Forelimb muscle (tissue), 1 donor: Measurements from ENCODE around the gene TAC1. TPM values are rescaled to one million over a fixed set of nuclear protein-coding genes. Genes with fewer than 3 reads are reported as not detected.
"Not testable (repeated sequence)": the region's sequence is repeated elsewhere in the genome, so short reads cannot be mapped to it uniquely, and the experiment has no call there.

Experiments used
- DNase-seq: peaks from one replicate; pipeline ENCODE4 v3.0.0-alpha.2; 2013; ENCODE audit warnings: low read depth
- polyA plus RNA-seq: library from polyadenylated mRNA; unstranded; fragments of 120-200 nt; gene quantifications from one replicate; pipeline ENCODE4 v1.2.1, GENCODE V29; 2013; ENCODE audit not compliant: insufficient read length

Gene TAC1, protein sequence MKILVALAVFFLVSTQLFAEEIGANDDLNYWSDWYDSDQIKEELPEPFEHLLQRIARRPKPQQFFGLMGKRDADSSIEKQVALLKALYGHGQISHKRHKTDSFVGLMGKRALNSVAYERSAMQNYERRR
- polyA plus RNA-seq = 1.1 TPM

DNA sequence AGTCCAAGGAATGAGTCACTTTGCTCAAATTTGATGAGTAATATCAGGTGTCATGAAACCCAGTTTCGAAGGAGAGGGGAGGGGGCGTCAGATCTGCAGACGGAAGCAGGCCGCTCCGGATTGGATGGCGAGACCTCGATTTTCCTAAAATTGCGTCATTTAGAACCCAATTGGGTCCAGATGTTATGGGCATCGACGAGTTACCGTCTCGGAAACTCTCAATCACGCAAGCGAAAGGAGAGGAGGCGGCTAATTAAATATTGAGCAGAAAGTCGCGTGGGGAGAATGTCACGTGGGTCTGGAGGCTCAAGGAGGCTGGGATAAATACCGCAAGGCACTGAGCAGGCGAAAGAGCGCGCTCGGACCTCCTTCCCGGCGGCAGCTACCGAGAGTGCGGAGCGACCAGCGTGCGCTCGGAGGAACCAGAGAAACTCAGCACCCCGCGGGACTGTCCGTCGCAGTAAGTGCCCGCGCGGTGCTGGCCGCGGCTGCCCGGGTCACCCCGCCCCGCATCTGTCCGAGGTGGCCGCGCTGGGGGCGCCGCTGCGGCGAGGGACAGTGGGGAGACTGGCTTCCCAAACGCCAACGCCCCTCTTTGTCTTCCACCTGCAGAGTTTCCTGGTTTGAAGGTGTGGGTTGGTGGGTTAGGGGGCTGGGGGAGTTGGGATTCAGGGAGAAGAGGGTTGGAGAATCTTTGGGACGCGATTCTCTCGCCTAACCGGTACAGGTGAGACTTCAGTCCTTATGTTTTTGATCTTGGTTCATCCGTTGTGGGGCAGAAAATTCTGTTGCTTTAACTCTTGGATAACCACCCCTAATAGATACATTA is at the start of gene TAC1:
Gene TAC1, plus strand, starts transcription at position 351 of the 829 bp plus-strand sequence. CDS start 527 bp downstream, outside the sequence.
- DNase-seq = no peak

DNA sequence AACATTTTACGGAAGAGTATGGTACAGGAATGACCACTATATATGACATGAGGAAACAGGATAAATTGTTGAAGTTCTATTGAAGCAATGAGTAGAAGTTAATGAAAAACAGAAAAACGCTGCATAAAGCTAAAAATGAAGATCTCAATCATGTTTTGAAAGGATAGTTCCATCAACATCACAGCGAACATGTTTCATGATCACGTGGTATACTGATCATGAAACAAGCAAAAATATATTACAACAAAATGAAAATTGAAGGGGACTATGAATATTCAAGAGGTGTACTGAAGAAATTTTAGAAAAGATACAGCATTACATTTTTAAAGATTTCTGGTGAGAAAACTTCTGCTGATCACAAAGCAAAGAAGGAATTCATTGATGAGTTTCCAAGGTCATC is 45.9 kb upstream of the TAC1 start:
- DNase-seq = no peak

DNA sequence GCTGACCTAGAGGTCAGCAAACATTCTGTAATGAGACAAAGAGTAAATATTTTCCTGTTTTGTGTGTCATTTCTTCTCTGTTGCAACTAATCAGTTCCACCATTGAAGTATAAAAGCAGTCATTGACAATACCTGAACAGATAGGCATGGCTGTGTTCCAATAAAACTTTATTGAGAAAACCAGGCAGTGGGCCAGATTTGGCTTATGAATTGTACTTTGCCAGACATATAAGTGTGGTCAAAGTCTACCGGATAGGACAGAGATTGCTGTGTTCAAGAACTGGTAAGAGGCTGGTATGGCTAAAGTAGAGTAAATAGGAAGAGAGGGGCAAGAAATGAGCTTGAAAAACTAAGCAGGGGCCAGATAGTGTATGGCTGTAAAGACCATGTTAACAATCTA is 38.3 kb upstream of the TAC1 start:
- DNase-seq = no peak

DNA sequence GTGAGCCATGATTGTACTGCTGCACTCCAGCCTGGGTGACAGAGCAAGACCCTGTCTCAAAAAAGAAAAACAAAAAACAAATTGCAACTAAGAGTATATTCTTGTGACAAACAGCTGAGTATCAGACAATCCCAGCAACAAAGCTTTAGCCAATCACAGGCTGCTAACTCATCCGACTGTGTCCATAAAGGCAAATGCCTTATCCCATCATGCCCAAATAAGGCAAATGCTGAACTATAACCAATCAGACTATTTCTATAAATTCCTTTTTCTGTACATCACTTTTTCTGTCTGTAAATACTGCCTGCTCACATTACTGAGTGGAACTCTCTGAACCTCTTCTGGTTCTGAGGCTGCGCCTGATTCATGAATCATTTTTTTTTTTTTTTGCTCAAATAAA is 37.5 kb upstream of the TAC1 start:
- DNase-seq = no peak

DNA sequence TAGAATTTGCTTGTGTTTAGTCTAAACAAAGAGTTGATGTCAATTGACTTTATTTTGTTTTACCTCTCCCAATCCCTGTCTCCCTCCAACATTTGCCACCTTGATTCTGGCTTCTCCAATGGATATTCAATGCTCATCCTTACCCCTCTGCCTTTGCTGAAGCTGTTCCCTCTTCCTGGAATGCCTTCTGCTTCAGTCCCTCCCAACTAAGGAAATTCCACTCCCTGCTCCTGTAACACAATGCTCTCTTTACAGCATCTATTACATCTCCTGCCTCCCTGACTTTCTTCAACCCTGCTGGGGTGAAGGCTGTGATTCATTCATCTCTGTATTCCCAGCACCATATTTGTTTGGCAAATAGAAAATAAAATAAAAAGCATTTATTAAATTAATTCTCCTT is 34.5 kb upstream of the TAC1 start:
- no peak for DNase-seq

DNA sequence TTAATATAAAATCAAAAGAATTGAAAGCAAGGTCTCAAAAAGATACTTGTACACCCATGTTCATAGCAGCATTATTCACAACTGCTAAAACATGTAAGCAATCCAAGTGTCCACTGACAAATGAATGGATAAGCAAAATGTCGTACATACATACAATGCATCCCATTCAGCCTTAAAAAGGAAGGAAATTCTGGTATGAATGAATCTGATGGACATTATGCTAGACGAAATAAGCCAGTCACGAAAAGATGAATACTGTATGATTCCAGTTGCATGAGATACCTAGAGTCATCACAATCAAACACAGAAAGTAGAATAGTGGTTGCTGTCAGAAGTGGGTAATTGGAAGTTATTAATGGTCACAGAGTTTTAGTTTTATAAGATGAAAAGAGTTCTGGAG is 9.5 kb upstream of the TAC1 start:
- no peak for DNase-seq

DNA sequence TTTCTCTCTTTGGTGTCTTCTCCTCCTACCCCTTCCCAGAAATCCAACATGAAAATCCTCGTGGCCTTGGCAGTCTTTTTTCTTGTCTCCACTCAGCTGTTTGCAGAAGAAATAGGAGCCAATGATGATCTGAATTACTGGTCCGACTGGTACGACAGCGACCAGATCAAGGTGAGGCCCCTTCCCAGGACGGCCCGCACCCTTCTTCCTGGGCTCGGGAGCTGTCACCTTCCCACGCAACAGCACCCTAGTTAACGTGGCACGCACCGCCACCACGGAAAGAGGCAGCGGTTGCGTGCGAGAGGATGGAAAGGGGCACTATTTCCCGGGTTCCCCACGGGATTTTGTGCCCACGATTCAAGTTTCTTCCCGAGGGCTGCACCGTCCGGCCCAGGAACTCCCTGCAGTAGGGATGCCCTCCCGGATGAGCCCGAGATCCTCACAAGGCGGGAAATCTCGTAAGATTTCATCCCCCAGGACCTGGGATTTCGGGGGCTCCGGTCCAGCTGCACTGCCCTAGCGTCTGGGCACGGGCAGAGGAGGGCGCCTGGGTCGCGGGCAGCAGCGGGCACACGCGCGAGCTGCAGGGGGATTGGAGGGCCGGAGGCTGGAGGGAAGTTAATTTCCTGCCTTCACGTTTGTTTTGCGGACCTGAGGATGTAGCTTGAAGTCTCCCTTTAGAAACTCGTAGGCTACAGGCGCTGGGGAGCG is 834 bp downstream of the TAC1 start:
- DNase-seq = no peak

DNA sequence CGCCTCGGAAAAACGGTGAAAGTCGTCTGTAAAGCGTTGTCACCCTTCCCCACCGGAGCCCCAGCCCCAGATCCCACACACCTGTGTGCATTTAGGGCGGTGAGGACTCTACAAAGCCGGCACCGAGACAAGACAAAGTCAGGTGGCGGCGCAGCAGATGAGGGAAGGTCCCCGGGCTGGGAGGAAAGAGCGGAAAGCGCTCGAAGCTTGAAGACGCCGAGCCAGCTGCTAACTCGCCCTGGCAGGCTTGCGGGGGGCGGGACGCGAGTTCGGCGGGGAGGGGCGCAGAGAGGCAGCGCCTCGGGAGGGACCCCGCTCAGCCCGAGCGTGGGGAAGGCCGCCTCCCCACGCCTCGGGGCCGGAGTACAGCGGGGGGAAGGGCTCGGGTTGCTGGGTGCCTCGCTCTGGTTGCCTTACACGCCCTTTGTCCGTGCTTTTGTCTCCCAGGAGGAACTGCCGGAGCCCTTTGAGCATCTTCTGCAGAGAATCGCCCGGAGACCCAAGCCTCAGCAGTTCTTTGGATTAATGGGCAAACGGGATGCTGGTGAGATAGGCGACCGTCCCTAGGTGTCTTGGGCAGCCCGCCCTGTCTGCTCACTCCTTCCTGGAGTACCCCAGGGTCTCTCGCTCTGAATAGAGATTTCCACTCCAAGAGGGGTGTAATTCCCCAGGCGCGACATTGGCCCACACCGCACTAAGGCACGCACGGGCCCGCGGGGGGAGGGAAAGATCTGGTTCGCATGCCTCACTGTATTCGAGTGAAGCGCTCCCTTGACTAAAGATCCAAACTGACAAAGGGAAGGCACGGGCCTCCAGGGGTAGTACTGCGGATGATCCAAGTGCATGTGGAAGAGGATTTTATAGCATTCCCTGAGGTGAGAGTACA is 1.6 kb downstream of the TAC1 start:
- DNase-seq = no peak

DNA sequence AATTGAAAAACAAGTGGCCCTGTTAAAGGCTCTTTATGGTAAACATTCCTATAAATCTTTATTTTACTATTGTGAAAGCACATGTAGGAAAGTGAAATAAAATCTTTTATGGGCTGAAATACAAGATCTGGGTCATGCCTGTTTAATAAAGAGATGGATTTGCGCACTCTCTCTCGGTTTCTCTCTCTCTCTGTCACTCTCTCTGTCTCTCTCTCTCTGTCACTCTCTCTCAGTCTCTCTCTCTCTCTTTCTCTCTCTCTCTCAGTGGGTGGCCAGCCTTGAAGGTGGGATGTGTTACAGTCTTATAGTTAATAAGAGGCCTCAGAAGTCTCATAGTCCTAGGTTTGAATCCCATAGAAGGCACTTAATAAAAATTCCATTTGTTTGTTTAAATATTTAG is 2.4 kb downstream of the TAC1 start:
- DNase-seq = no peak

DNA sequence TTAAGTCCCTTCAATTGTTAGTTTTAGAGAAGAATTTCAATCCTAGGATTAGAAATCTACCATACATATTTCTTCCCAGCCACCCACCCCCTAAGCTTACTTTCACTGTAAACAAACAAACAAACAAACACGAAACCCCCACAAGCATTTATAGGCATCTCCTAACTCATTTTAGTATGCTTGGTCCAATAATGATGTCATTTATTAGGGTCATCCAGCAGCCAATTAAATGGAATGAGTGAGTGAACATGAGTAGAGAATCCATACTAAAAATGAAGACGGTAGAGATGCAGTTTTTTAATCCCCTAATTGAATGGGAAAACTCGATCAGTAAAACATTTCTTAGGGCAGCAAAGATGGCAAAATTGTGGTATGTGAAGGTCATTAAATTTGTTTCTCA is 3.2 kb downstream of the TAC1 start:
- no peak for DNase-seq

DNA sequence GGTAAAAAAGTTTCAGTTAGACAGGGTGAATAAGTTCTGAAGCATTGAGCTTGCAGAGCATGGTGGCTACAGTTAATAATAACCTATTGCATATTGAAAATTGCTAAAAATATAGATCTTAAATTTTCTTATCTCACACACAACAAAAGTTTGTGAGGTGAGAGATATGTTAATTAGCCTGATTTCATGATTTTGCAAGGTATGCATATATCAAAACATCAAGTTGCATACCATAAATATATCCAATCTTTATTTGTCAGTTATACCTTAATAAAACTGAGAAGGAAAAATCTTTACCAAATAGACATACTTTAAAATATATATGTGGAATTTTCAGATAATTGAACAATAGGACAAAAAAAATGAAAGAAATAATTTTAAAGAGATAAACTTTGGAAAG is 16.6 kb downstream of the TAC1 start:
- DNase-seq = no peak

DNA sequence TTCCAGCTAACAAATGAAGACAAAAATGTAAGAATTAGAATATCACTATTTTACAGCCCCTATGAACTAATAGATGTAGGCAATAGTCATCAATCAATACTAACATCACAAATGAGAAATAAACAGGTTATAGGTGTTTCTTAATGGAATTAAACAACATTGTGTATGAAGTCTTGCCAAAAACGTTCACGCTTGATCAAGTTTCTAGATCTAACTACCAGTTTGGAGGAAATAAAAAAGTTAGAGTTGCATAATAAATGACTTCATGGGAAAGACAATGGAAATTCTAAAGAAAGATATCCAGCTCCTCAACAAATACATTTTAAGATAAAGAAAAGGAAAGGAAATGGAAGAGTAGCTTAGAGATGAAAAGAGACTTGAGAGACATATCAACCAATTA is 19.7 kb downstream of the TAC1 start:
- no peak for DNase-seq

DNA sequence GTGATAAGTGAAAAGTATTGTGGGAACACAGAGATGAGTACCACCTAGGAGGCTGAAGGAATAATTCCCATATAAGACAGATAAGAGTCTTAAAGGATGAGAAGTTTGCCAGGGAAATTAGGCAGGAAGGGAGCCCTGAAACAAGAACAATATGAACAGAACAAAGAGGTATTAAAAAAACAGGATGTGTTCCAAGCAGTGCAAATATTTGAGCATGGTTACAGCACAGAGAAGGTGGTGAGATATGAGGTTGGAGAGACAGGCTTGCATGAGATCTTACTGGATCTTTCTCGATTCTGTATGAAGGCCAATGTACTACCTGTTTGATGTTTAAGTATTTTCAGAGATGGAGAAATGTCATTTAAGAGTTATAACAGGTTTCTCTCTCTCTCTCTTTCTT is 20.3 kb downstream of the TAC1 start:
- no peak for DNase-seq

DNA sequence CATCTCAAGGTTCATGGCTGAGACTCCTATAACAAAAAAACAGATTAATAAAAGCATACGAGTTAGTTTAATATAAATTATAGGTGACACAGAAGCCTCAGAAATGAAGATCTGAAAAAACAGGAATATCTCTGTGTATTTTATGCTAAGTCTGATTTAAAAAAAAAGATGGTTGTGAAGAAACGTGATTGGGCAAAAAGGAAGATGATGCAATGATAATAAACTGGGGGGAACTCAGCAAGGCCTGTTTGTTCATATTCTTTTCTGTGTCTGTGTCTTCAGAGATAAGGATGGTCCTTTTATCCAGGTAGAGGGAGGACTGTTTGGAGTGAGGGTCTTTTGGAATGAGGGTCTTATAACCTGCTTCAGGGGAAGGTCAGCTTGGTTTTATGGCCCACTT is 25.9 kb downstream of the TAC1 start:
- DNase-seq = no peak

DNA sequence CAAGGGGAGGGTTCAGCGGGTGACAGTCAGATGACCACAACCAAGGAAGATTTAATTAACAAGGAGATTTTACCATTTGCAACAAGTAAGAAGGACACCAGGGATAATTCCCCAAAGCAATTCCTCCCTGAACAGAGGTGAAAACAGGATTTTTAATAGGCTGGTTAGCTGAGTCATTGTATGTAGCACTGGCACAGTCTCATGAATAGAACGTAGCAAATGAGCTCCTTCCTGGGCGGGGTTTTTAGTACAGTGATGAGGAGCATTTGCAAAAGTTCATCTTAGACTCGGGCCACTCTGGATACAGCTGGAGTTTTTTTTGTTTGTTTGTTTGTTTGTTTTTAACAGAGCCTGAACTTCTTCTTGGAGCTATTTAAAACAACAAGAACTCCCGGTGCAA is 39.0 kb downstream of the TAC1 start:
- DNase-seq = no peak

DNA sequence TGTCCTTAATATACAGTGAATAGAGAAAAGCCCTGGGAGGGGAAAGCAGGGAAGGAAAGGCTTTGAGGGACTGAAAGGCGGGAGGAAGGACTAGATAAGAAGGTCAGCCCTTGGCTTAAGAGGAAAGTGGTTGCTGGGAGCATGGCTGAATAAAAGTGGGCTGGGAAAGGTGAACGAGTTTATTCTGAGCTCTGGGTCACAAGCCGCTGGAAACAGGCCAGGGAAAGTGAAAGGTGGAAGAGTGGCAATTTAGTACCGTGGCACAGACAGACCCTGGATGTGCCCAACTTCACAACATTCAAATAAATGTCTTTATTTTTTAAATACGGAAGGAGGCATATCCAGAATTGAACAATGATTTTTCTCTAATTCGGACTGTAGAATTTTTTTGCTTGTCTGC is 39.7 kb downstream of the TAC1 start:
- no peak for DNase-seq

DNA sequence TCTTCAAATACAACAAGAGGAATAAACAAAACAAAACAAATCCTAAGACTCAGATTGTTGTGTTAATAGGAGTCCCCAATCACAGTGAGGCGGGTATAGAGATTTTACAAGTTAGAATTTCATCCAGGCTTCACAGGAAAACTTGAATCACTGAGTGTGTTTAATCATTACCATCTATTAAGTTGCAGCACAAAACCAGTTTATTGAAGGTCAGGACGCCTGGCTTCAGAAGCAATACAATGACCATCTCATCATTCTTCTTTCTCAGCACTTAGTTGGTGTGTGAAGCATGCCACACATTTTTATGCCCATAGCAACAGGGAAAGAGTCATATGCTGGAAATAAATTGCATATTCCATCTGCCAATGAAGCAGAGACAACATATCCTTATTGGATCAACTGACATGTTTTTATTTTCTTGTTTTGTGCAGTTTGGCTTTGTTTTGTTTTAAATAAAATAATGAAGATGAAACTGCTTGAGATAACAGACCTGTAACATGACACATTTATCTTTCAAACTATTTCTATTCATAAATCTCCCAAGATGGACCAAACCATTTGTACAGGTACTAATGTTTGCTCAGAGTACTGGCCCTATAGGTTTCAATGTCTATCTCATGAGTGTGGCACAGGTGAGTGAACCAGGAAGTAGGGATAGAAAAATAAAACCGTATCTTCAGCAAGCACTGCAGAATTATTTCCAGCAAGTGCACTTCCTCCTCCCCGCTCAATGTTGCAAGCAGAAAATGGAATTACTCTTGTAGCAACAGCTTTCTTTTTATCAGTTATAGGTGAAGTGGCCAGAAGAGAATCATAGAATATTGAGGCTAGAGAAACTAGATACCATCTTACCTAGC is 40.4 kb downstream of the TAC1 start:
- DNase-seq = no peak

DNA sequence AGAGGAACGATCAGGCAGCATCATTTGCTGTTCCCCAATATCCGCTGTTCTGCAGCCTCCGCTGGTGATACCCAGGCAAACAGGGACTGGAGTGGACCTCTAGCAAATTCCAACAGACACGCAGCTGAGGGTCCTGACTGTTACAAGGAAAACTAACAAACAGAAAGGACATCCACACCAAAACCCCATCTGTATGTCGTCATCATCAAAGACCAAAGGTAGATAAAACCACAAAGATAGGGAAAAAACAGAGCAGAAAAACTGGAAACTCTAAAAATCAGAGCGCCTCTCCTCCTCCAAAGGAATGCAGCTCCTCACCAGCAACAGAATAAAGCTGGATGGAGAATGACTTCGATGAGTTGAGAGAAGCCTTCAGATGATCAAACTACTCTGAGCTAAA is 54.5 kb downstream of the TAC1 start:
- DNase-seq = not testable (repeated sequence)
